SJCRH30 (cell line): ENCODE data around the gene CCDC59. TPM values are rescaled to one million over a fixed set of nuclear protein-coding genes. Genes with fewer than 3 reads are reported as not detected.
"Not testable (repeated sequence)": the region's sequence is repeated elsewhere in the genome, so short reads cannot be mapped to it uniquely, and the experiment has no call there.

Experiments used
- DNase-seq, 2 experiments: peaks; one replicate each; pipeline ENCODE4 v3.0.0-alpha.2; 2015 to 2020
- H3K27ac ChIP-seq: fragments of 250-450 bp; sonication (Bioruptor Pico); 2 replicates; pipeline ENCODE4 v1.5.1; 2020; ENCODE audit warnings: mild to moderate bottlenecking, moderate library complexity
- H3K27me3 ChIP-seq: fragments of 250-450 bp; sonication (Bioruptor Pico); 2 replicates; pipeline ENCODE4 v1.5.1; 2020; ENCODE audit warnings: mild to moderate bottlenecking, moderate library complexity
- H3K36me3 ChIP-seq: fragments of 250-450 bp; sonication (Bioruptor Pico); 2 replicates; pipeline ENCODE4 v1.5.1; 2020; ENCODE audit warnings: mild to moderate bottlenecking, moderate library complexity
- H3K4me1 ChIP-seq: fragments of 250-450 bp; sonication (Bioruptor Pico); 2 replicates; pipeline ENCODE4 v1.5.1; 2020; ENCODE audit warnings: mild to moderate bottlenecking, moderate library complexity
- H3K4me3 ChIP-seq: fragments of 250-450 bp; sonication (Bioruptor Pico); 2 replicates; pipeline ENCODE4 v1.5.1; 2020; ENCODE audit warnings: mild to moderate bottlenecking, moderate library complexity
- H3K9me3 ChIP-seq: fragments of 250-450 bp; sonication (Bioruptor Pico); replicated peaks from 2 replicates; pipeline ENCODE4 v1.5.1; 2020; ENCODE audit warnings: mild to moderate bottlenecking, moderate library complexity
- total RNA-seq: library from RNA; depleted of rRNA; stranded (reverse); fragments of >200 nt; shearing (Covaris generic); gene quantifications from 2 replicates; pipeline ENCODE4 v1.2.3, GENCODE V29; 2014; rRNA removed

Gene CCDC59
- total RNA-seq, result 74.9 and 78.1 TPM in 2 replicates

GRCh38 chr12:82358200-82359114 lies at the start of gene CCDC59, which contains the start of gene METTL25:
CCDC59 (minus strand) TSS chr12:82358387; CDS start chr12:82358376, 11 bp downstream.
METTL25 (plus strand) TSS chr12:82358529; CDS start chr12:82358566, 37 bp downstream.
- peak; percentile 94 to 97 for DNase-seq
- Histone ChIP-seq H3K27me3 (no peaks in the 10 kb centered on the region), H3K4me3 (peak within 1 kb of the TSS; percentile 97), H3K9me3 (no peaks in the 10 kb centered on the region), H3K36me3 (peaks cover 31% of the 10 kb centered on the region), H3K4me1 (no peaks in the 10 kb centered on the region), H3K27ac (peak within 1 kb of the TSS; percentile 96)

- Histone ChIP-seq H3K9me3 (no peaks in the 10 kb centered on the region), H3K36me3 (no peaks in the 10 kb centered on the region; the same call in 1 of the 2 replicates), H3K4me1 (peaks cover 12% of the 10 kb centered on the region), H3K4me3 (no peak overlapping the region), H3K27ac (no peak overlapping the region), H3K27me3 (no peaks in the 10 kb centered on the region)
- DNase-seq, result no peak
Measured at GRCh38 chr12:82407481-82407880, 49.3 kb upstream of the CCDC59 start.

GRCh38 chr12:82406651-82407050 lies 48.5 kb upstream of the CCDC59 start:
- peaks cover 10% of the 10 kb centered on the region for H3K4me1 ChIP-seq
- DNase-seq, result no peak
- no peaks in the 10 kb centered on the region for H3K27me3 ChIP-seq
- no peak overlapping the region for H3K27ac ChIP-seq
- H3K9me3 ChIP-seq, result no peaks in the 10 kb centered on the region
- no peaks in the 10 kb centered on the region; the same call in 1 of the 2 replicates for H3K36me3 ChIP-seq
- H3K4me3 ChIP-seq, result no peak overlapping the region

GRCh38 chr12:82400819-82401218 lies 42.6 kb upstream of the CCDC59 start:
- H3K4me1 ChIP-seq, result no peaks in the 10 kb centered on the region
- DNase-seq, result no peak

GRCh38 chr12:82398879-82399278 lies 40.7 kb upstream of the CCDC59 start:
- DNase-seq, result no peak
- Histone ChIP-seq H3K36me3 (peaks cover 5% of the 10 kb centered on the region), H3K27me3 (no peaks in the 10 kb centered on the region), H3K4me3 (no peak overlapping the region), H3K27ac (no peak overlapping the region), H3K4me1 (no peaks in the 10 kb centered on the region), H3K9me3 (no peaks in the 10 kb centered on the region)

More at GRCh38 chr12:82400819-82401218, 42.6 kb upstream of the CCDC59 start:
- Histone ChIP-seq H3K27ac (no peak overlapping the region), H3K4me3 (no peak overlapping the region), H3K9me3 (no peaks in the 10 kb centered on the region), H3K36me3 (peaks cover 5% of the 10 kb centered on the region), H3K27me3 (no peaks in the 10 kb centered on the region)

GRCh38 chr12:82383930-82384552 lies 25.9 kb upstream of the CCDC59 start:
- H3K4me1 ChIP-seq, result no peaks in the 10 kb centered on the region
- no peak overlapping the region for H3K27ac ChIP-seq
- no peaks in the 10 kb centered on the region for H3K27me3 ChIP-seq
- no peaks in the 10 kb centered on the region for H3K36me3 ChIP-seq
- H3K4me3 ChIP-seq, result no peak overlapping the region
- DNase-seq, result peak in 1 of 2 experiments; percentile 39
- H3K9me3 ChIP-seq, result no peaks in the 10 kb centered on the region

- Histone ChIP-seq H3K27me3 (no peaks in the 10 kb centered on the region), H3K4me1 (peaks cover 4% of the 10 kb centered on the region; the same call in 1 of the 2 replicates), H3K27ac (no peak overlapping the region), H3K9me3 (no peaks in the 10 kb centered on the region), H3K36me3 (no peaks in the 10 kb centered on the region), H3K4me3 (no peak overlapping the region)
- DNase-seq, result no peak
Measured at GRCh38 chr12:82378997-82379396, 20.8 kb upstream of the CCDC59 start.

- H3K27ac ChIP-seq, result no peak overlapping the region
- H3K9me3 ChIP-seq, result no peaks in the 10 kb centered on the region
- H3K36me3 ChIP-seq, result no peaks in the 10 kb centered on the region
- H3K4me3 ChIP-seq, result no peak overlapping the region
- H3K27me3 ChIP-seq, result no peaks in the 10 kb centered on the region
- H3K4me1 ChIP-seq, result peaks cover 4% of the 10 kb centered on the region; the same call in 1 of the 2 replicates
- DNase-seq, result no peak
Measured at GRCh38 chr12:82375201-82375600, 17.0 kb upstream of the CCDC59 start.

- no peaks in the 10 kb centered on the region for H3K9me3 ChIP-seq
- H3K27ac ChIP-seq, result no peak overlapping the region
- no peaks in the 10 kb centered on the region for H3K36me3 ChIP-seq
- H3K4me1 ChIP-seq, result no peaks in the 10 kb centered on the region
- H3K27me3 ChIP-seq, result no peaks in the 10 kb centered on the region
- no peak overlapping the region for H3K4me3 ChIP-seq
- DNase-seq, result no peak
Measured at GRCh38 chr12:82366197-82366596, 8.0 kb upstream of the CCDC59 start.

- no peaks in the 10 kb centered on the region for H3K27me3 ChIP-seq
- no peak overlapping the region for H3K27ac ChIP-seq
- H3K4me1 ChIP-seq, result no peaks in the 10 kb centered on the region
- H3K4me3 ChIP-seq, result no peak overlapping the region
- H3K36me3 ChIP-seq, result no peaks in the 10 kb centered on the region
- H3K9me3 ChIP-seq, result no peaks in the 10 kb centered on the region
- no peak for DNase-seq
Measured at GRCh38 chr12:82363990-82364389, 5.8 kb upstream of the CCDC59 start.

- no peak overlapping the region for H3K4me3 ChIP-seq
- DNase-seq, result no peak
- no peaks in the 10 kb centered on the region for H3K4me1 ChIP-seq
- H3K27ac ChIP-seq, result no peak overlapping the region
- H3K27me3 ChIP-seq, result no peaks in the 10 kb centered on the region
- peaks cover 4% of the 10 kb centered on the region for H3K36me3 ChIP-seq
- no peaks in the 10 kb centered on the region for H3K9me3 ChIP-seq
Measured at GRCh38 chr12:82361461-82361915, 3.3 kb upstream of the CCDC59 start.

- not testable (repeated sequence) for H3K27ac ChIP-seq, H3K27me3 ChIP-seq, H3K4me1 ChIP-seq, H3K4me3 ChIP-seq, H3K36me3 ChIP-seq, DNase-seq, H3K9me3 ChIP-seq
Measured at GRCh38 chr12:82360834-82361233, 2.6 kb upstream of the CCDC59 start.

- H3K27ac ChIP-seq, result no peak overlapping the region
- peaks cover 25% of the 10 kb centered on the region for H3K36me3 ChIP-seq
Measured at GRCh38 chr12:82359115-82359478, 910 bp upstream of the CCDC59 start.

GRCh38 chr12:82357845-82358199 lies 365 bp downstream of the CCDC59 start:
- Histone ChIP-seq H3K27ac (peak overlapping the region; percentile 96), H3K4me3 (peak overlapping the region; percentile 97)

More at GRCh38 chr12:82359115-82359478, 910 bp upstream of the CCDC59 start:
- H3K9me3 ChIP-seq, result no peaks in the 10 kb centered on the region
- no peaks in the 10 kb centered on the region for H3K27me3 ChIP-seq
- no peaks in the 10 kb centered on the region for H3K4me1 ChIP-seq
- peak overlapping the region; percentile 97 for H3K4me3 ChIP-seq
- DNase-seq, result peak in 1 of 2 experiments; percentile 19

GRCh38 chr12:82357340-82357739 lies 847 bp downstream of the CCDC59 start:
- Histone ChIP-seq H3K4me3 (peak overlapping the region; percentile 97), H3K4me1 (no peaks in the 10 kb centered on the region), H3K27me3 (no peaks in the 10 kb centered on the region), H3K36me3 (peaks cover 37% of the 10 kb centered on the region), H3K9me3 (no peaks in the 10 kb centered on the region), H3K27ac (peak overlapping the region; percentile 96)
- no peak for DNase-seq

More at GRCh38 chr12:82357845-82358199, 365 bp downstream of the CCDC59 start:
- H3K27me3 ChIP-seq, result no peaks in the 10 kb centered on the region
- no peaks in the 10 kb centered on the region for H3K4me1 ChIP-seq
- H3K9me3 ChIP-seq, result no peaks in the 10 kb centered on the region
- H3K36me3 ChIP-seq, result peaks cover 37% of the 10 kb centered on the region
- no peak for DNase-seq
